Hepatocyte (in vitro differentiated cells): Measurements from ENCODE around the gene COL4A2. TPM values are rescaled to one million over a fixed set of nuclear protein-coding genes. Genes with fewer than 3 reads are reported as not detected.

Experiments used
- DNase-seq: peaks from one replicate; pipeline ENCODE4 v3.0.0-alpha.2; 2016; ENCODE audit warnings: low spot score
- H2AFZ ChIP-seq: fragments of 200-600 bp; sonication (generic); 2 replicates; pipeline ENCODE4 v1.6.0; 2016; ENCODE audit warnings: antibody characterized with exemption, mild to moderate bottlenecking
- H3K27ac ChIP-seq: fragments of 200-600 bp; sonication (generic); 2 replicates; pipeline ENCODE4 v1.5.1; 2016; ENCODE audit warnings: mild to moderate bottlenecking
- H3K27me3 ChIP-seq: fragments of 200-600 bp; sonication (generic); 2 replicates; pipeline ENCODE4 v1.6.1; 2016
- H3K36me3 ChIP-seq: fragments of 200-600 bp; sonication (generic); replicated peaks from 2 replicates; pipeline ENCODE4 v1.5.1; 2016; ENCODE audit warnings: low read depth; ENCODE audit not compliant: insufficient read depth
- H3K4me1 ChIP-seq: fragments of 200-600 bp; sonication (generic); 2 replicates; pipeline ENCODE4 v1.5.1; 2016; ENCODE audit warnings: mild to moderate bottlenecking, moderate library complexity; ENCODE audit not compliant: insufficient read depth
- H3K4me2 ChIP-seq: fragments of 200-600 bp; sonication (generic); 2 replicates; pipeline ENCODE4 v1.6.0; 2016
- H3K4me3 ChIP-seq: fragments of 200-600 bp; sonication (generic); 2 replicates; pipeline ENCODE4 v1.5.1; 2016; ENCODE audit warnings: mild to moderate bottlenecking
- H3K79me2 ChIP-seq: fragments of 200-600 bp; sonication (generic); 2 replicates; pipeline ENCODE4 v1.6.0; 2017; ENCODE audit warnings: mild to moderate bottlenecking
- H3K9me2 ChIP-seq: fragments of 200-600 bp; sonication (generic); replicated peaks from 2 replicates; pipeline ENCODE4 v1.6.0; 2017; ENCODE audit warnings: mild to moderate bottlenecking; ENCODE audit not compliant: insufficient read depth
- H3K9me3 ChIP-seq: fragments of 200-600 bp; sonication (generic); 2 replicates; pipeline ENCODE4 v1.5.1; 2016; ENCODE audit warnings: low read depth, mild to moderate bottlenecking
- H4K20me1 ChIP-seq: fragments of 200-600 bp; sonication (generic); 2 replicates; pipeline ENCODE4 v1.6.0; 2016; ENCODE audit warnings: mild to moderate bottlenecking; ENCODE audit not compliant: insufficient read depth, poor library complexity, severe bottlenecking
- CTCF ChIP-seq: fragments of 200-600 bp; sonication (generic); IDR thresholded peaks from 2 replicates; pipeline ENCODE4 v1.5.1; 2016; ENCODE audit warnings: antibody characterized with exemption, mild to moderate bottlenecking; ENCODE audit not compliant: poor library complexity
- EZH2 ChIP-seq: fragments of 200-600 bp; sonication (generic); IDR thresholded peaks from 2 replicates; pipeline ENCODE4 v1.6.1; 2016; ENCODE audit warnings: antibody characterized with exemption, mild to moderate bottlenecking, borderline replicate concordance
- EZH2phosphoT487 ChIP-seq: fragments of 200-600 bp; sonication (generic); IDR thresholded peaks from one replicate; pipeline ENCODE4 v1.6.1; 2018; ENCODE audit warnings: antibody characterized with exemption, mild to moderate bottlenecking, low read depth, moderate library complexity; ENCODE audit not compliant: unreplicated experiment, severe bottlenecking
- WGBS: methylation state at CpG from one replicate; pipeline ENCODE4 v1.1.6; 2016; ENCODE audit warnings: low lambda C conversion rate; ENCODE audit errors: missing lambda C conversion rate; 5-methylcytosine and 5-hydroxymethylcytosine counted together
- polyA plus RNA-seq: library from polyadenylated mRNA; unstranded; fragments of >200 nt; fragmentation: Nextera tagmentation; extraction: Ambion mirVana; gene quantifications from 2 replicates; pipeline ENCODE4 v1.2.1, GENCODE V29; 2016
- total RNA-seq: library from RNA; depleted of rRNA; stranded (reverse); fragments of >200 nt; gene quantifications from 2 replicates; pipeline ENCODE4 v1.2.3, GENCODE V29; 2014

COL4A2 gene
- total and polyA plus RNA-seq, 2 experiments from 2014 or later = 171 to 221 TPM

- TF ChIP-seq EZH2 (no peak), CTCF (no peak), EZH2phosphoT487 (no peak)
- no peaks in the 10 kb centered on the region for H3K9me2 ChIP-seq
- 97% methylated on average over 9 of the region's 9 CpGs for WGBS
- no peaks in the 10 kb centered on the region for H3K4me1 ChIP-seq
- no peaks in the 10 kb centered on the region for H3K27me3 ChIP-seq
- no peaks in the 10 kb centered on the region for H4K20me1 ChIP-seq
- H3K36me3 ChIP-seq = no peaks in the 10 kb centered on the region
- H3K4me2 ChIP-seq = no peak overlapping the region
- no peaks in the 10 kb centered on the region for H3K79me2 ChIP-seq
- no peaks in the 10 kb centered on the region for H3K9me3 ChIP-seq
- no peak overlapping the region for H3K27ac ChIP-seq
- H2AFZ ChIP-seq = no peak overlapping the region
- DNase-seq = no peak
- H3K4me3 ChIP-seq = no peak overlapping the region
Measured at GRCh38 chr13:110493613-110494012, 186.5 kb downstream of the COL4A2 start.

GRCh38 chr13:110495376-110495775 lies 188.3 kb downstream of the COL4A2 start:
- no peak for DNase-seq
- Histone ChIP-seq H3K9me3 (no peaks in the 10 kb centered on the region), H3K9me2 (no peaks in the 10 kb centered on the region), H3K4me3 (no peak overlapping the region), H4K20me1 (no peaks in the 10 kb centered on the region), H3K27ac (no peak overlapping the region), H2AFZ (no peak overlapping the region), H3K27me3 (no peaks in the 10 kb centered on the region), H3K79me2 (no peaks in the 10 kb centered on the region), H3K4me1 (no peaks in the 10 kb centered on the region), H3K4me2 (no peak overlapping the region), H3K36me3 (no peaks in the 10 kb centered on the region)
- TF ChIP-seq CTCF = no peak
- no peak for TF ChIP-seq EZH2
- no peak for TF ChIP-seq EZH2phosphoT487
- 93% methylated on average over 3 of the region's 3 CpGs for WGBS

- H3K27me3 ChIP-seq = no peaks in the 10 kb centered on the region
- no peak overlapping the region for H2AFZ ChIP-seq
- H3K9me3 ChIP-seq = no peaks in the 10 kb centered on the region
- H3K79me2 ChIP-seq = no peaks in the 10 kb centered on the region
- 97% methylated on average over 3 of the region's 3 CpGs for WGBS
- no peaks in the 10 kb centered on the region for H3K9me2 ChIP-seq
- H3K4me2 ChIP-seq = no peak overlapping the region
- no peak overlapping the region for H3K4me3 ChIP-seq
- H3K4me1 ChIP-seq = no peaks in the 10 kb centered on the region
- no peak overlapping the region for H3K27ac ChIP-seq
- no peak for DNase-seq
- no peaks in the 10 kb centered on the region for H3K36me3 ChIP-seq
- TF ChIP-seq EZH2 (no peak), CTCF (no peak), EZH2phosphoT487 (no peak)
- H4K20me1 ChIP-seq = no peaks in the 10 kb centered on the region
Measured at GRCh38 chr13:110495881-110496280, 188.8 kb downstream of the COL4A2 start.

- H3K79me2 ChIP-seq = no peaks in the 10 kb centered on the region
- H3K9me2 ChIP-seq = no peaks in the 10 kb centered on the region
- no peak for DNase-seq
- no peak overlapping the region for H3K4me3 ChIP-seq
- no peak overlapping the region for H3K27ac ChIP-seq
- H3K9me3 ChIP-seq = no peaks in the 10 kb centered on the region
- H3K4me1 ChIP-seq = no peaks in the 10 kb centered on the region
- H3K27me3 ChIP-seq = no peaks in the 10 kb centered on the region
- TF ChIP-seq EZH2 = no peak
- no peak for TF ChIP-seq EZH2phosphoT487
- TF ChIP-seq CTCF = no peak
- H2AFZ ChIP-seq = no peak overlapping the region
- H3K36me3 ChIP-seq = no peaks in the 10 kb centered on the region
- WGBS = 100% methylated on average over 3 of the region's 3 CpGs
- no peaks in the 10 kb centered on the region for H4K20me1 ChIP-seq
- H3K4me2 ChIP-seq = no peak overlapping the region
Measured at GRCh38 chr13:110496281-110496680, 189.2 kb downstream of the COL4A2 start.
